H1 (cell line): ENCODE results near the gene WBP1L. TPM values are rescaled to one million over a fixed set of nuclear protein-coding genes. Genes with fewer than 3 reads are reported as not detected.

ENCODE experiments used
- EP300 ChIP-seq, 2 experiments: IDR thresholded peaks; 1 replicate in 1 of 2; 2 replicates in 1 of 2; pipeline ENCODE4 v1.6.1; 2011 to 2012; ENCODE audit warnings: low read depth in 2 of 2, low read length in 2 of 2, mild to moderate bottlenecking in 2 of 2, borderline replicate concordance in 1 of 2, inconsistent platforms in 1 of 2, moderate library complexity in 1 of 2
- KDM1A ChIP-seq: fragments of 200-600, 300-600 bp; sonication (generic); IDR thresholded peaks from 2 replicates; pipeline ENCODE4 v1.7.1; 2016; ENCODE audit warnings: mild to moderate bottlenecking, low read length, borderline replicate concordance
- KDM4A ChIP-seq: IDR thresholded peaks from one replicate; pipeline ENCODE4 v1.7.1; 2012; ENCODE audit warnings: low read depth, mild to moderate bottlenecking, moderate library complexity, low read length, inconsistent platforms; ENCODE audit not compliant: severe bottlenecking
- RFX5 ChIP-seq: IDR thresholded peaks from 2 replicates; pipeline ENCODE4 v1.6.1; 2011; ENCODE audit warnings: low read depth, low read length, improper control_type of control experiment, borderline replicate concordance
- RXRA ChIP-seq: IDR thresholded peaks from 2 replicates; pipeline ENCODE4 v1.6.1; 2011; ENCODE audit warnings: low read depth, mild to moderate bottlenecking, low read length, moderate library complexity; ENCODE audit not compliant: insufficient read depth
- SIX5 ChIP-seq: IDR thresholded peaks from 2 replicates; pipeline ENCODE4 v1.6.1; 2011; ENCODE audit warnings: mild to moderate bottlenecking, low read depth, low read length
- SP1 ChIP-seq: IDR thresholded peaks from 2 replicates; pipeline ENCODE4 v1.6.1; 2011; ENCODE audit warnings: low read depth, low read length
- polyA plus RNA-seq, 7 experiments: library from polyadenylated mRNA; depleted of rRNA in 3 of 7; stranded (reverse) in 5 of 7; unstranded in 2 of 7; fragments of >200 nt in 5 of 7; fragments of 200-250 nt in 2 of 7; gene quantifications; 1 replicate in 5 of 7; 2 replicates in 1 of 7; 4 replicates in 1 of 7; pipeline versions ENCODE4 v1.2.1 to v1.2.3, GENCODE V29; 2011 to 2013; ENCODE audit warnings: missing spikeins in 2 of 7, mixed read lengths in 2 of 7
- total RNA-seq: library from RNA; stranded (reverse); fragmentation: NEBNext Ultra II Directional; extraction: Animal tissue kit (Norgen Biotek cat#: 25700); gene quantifications from 2 replicates; pipeline ENCODE4 v1.2.1, GENCODE V29; 2021
- TF ChIP-seq, protein P1 (sequence below): IDR thresholded peaks from 2 replicates; pipeline ENCODE4 v1.6.1; 2012; ENCODE audit warnings: low read length, inconsistent platforms
- TF ChIP-seq, protein P2 (sequence below): IDR thresholded peaks from 2 replicates; pipeline ENCODE4 v1.6.1; 2011; ENCODE audit warnings: low read depth, mild to moderate bottlenecking, low read length; ENCODE audit not compliant: insufficient read depth

WBP1L gene
- total and polyA plus RNA-seq, 2 of the 8 experiments (the other 6 are each of a cell fraction or from before 2014, with no cell fraction given), result 26.6 to 29.9 TPM

DNA sequence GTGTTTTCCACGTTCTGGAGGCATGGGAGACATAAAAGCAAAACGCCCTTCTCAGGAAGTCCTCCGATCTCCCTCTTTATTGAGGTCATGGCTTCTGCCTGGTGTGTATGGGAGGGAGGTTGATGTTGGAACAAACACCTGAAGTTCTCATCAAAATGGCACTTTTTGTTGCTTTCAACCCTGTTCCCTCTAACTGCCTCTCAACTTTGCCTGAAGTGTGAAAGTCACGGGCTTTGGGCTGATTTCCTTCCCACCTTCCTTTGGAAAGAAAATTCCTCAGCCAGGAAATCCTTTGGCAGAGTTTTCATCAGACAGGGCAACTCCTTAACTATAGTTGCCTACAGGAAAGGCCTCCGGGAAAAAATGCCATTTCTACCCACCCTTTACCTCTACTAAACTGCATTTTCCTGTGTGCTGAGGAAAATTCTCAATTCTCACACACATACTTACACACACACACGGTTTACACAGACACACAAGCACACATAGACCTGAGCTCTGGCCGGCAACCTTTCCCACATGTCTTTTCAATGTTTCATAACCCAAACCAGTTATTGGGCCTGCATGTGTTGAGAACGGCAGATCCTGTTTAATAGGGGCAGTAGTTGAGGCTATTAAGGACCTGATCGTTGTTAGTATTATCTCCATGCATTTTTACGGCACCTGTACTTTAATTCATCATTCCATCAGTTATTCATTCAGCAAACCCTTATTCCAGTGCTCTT is 57.0 kb downstream of the WBP1L start (continued):
- TF ChIP-seq KDM1A (no peak), EP300 (IDR thresholded peaks at IDR 0.05; ENCODE audit: borderline replicate concordance in 1 of 2, low read depth in 2 of 2, low read length in 2 of 2) (no peak), SP1 (no peak), RXRA (no peak), RFX5 (no peak), KDM4A (no peak), SIX5 (no peak)
- TF ChIP-seq, protein P1, sequence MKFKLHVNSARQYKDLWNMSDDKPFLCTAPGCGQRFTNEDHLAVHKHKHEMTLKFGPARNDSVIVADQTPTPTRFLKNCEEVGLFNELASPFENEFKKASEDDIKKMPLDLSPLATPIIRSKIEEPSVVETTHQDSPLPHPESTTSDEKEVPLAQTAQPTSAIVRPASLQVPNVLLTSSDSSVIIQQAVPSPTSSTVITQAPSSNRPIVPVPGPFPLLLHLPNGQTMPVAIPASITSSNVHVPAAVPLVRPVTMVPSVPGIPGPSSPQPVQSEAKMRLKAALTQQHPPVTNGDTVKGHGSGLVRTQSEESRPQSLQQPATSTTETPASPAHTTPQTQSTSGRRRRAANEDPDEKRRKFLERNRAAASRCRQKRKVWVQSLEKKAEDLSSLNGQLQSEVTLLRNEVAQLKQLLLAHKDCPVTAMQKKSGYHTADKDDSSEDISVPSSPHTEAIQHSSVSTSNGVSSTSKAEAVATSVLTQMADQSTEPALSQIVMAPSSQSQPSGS, result no peak
- TF ChIP-seq, protein P2, sequence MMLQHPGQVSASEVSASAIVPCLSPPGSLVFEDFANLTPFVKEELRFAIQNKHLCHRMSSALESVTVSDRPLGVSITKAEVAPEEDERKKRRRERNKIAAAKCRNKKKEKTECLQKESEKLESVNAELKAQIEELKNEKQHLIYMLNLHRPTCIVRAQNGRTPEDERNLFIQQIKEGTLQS, result no peak
